ENCODE results near the gene ZFAND6.

The ZFAND6 gene

DNA sequence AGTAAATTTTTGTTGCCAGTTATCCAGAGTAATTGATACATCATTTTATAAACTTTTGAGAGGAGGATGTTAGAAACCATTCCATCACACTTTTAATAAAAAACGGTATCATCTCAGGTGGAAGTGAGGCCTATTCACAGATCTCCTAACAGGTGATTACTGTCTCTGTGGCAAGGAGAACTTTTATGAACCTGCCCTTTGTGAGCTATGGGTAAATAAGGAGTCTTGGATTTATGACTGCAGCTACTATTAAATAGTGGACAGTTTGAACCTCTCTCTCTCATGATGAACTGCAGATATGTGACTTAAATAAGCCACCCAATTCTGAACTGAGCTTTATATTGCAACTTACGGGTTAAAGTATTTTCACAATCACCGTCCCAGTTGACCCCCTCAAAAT lies 45.7 kb downstream of the ZFAND6 start:
- no peaks in the 10 kb centered on the region for H3K36me3 ChIP-seq (ENCODE audit: control insufficient read depth, insufficient read depth, low read length)
- H3K4me3 ChIP-seq (ENCODE audit: low read depth, low read length), result no peak overlapping the region
- no peak overlapping the region for H3K9ac ChIP-seq (ENCODE audit: low read depth, low read length)
- no peaks in the 10 kb centered on the region for H3K9me3 ChIP-seq (ENCODE audit: control insufficient read depth, insufficient read depth, low read length)
- H3K4me1 ChIP-seq (ENCODE audit: control insufficient read depth, insufficient read depth, low read length), result no peaks in the 10 kb centered on the region
- no peaks in the 10 kb centered on the region for H3K27me3 ChIP-seq (ENCODE audit: control insufficient read depth, insufficient read depth, low read length)

DNA sequence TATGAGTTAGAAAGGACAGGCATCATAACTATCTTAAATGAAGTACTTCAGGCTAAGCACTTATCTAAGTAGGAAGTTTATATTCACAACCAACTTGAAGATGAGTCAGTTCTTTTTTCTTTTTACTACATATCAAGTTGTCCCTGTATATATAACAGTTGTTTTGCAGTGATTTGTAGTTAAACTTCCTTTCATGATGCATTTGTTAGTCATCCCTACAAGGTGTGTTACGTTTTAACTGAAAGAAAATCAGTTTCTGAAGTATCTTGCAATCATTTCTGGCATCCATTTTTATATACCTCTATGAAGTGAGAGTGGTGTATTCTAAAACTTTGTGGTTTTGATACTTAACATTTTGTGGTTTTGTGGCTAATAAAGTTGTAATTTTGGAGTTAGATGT lies 46.1 kb downstream of the ZFAND6 start:
- Histone ChIP-seq H3K27me3 (ENCODE audit: control insufficient read depth, insufficient read depth, low read length) (no peaks in the 10 kb centered on the region), H3K9me3 (ENCODE audit: control insufficient read depth, insufficient read depth, low read length) (no peaks in the 10 kb centered on the region), H3K36me3 (ENCODE audit: control insufficient read depth, insufficient read depth, low read length) (no peaks in the 10 kb centered on the region), H3K4me1 (ENCODE audit: control insufficient read depth, insufficient read depth, low read length) (no peaks in the 10 kb centered on the region), H3K9ac (ENCODE audit: low read depth, low read length) (no peak overlapping the region), H3K4me3 (ENCODE audit: low read depth, low read length) (no peak overlapping the region)

DNA sequence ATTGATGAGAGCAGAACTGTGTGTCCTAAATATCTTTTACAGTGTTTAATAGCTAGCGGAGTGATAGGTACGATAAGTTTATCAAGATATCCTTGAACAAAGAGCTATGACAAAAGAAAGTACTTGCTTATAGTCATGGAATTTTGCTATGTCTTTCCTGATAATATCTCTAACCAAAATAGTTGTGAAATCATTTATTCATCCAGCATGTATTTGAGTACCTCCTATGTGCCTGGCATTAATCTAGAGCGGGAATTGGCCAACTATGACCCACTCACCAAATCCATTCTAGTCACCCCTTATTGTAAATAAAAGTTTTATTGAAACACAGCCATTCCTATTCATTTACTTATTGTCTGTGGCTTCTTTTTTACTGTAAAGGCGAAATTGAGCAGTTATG lies 46.6 kb downstream of the ZFAND6 start:
- no peaks in the 10 kb centered on the region for H3K9me3 ChIP-seq (ENCODE audit: control insufficient read depth, insufficient read depth, low read length)
- H3K4me3 ChIP-seq (ENCODE audit: low read depth, low read length), result no peak overlapping the region
- no peaks in the 10 kb centered on the region for H3K27me3 ChIP-seq (ENCODE audit: control insufficient read depth, insufficient read depth, low read length)
- H3K36me3 ChIP-seq (ENCODE audit: control insufficient read depth, insufficient read depth, low read length), result no peaks in the 10 kb centered on the region
- H3K9ac ChIP-seq (ENCODE audit: low read depth, low read length), result no peak overlapping the region
- H3K4me1 ChIP-seq (ENCODE audit: control insufficient read depth, insufficient read depth, low read length), result no peaks in the 10 kb centered on the region

DNA sequence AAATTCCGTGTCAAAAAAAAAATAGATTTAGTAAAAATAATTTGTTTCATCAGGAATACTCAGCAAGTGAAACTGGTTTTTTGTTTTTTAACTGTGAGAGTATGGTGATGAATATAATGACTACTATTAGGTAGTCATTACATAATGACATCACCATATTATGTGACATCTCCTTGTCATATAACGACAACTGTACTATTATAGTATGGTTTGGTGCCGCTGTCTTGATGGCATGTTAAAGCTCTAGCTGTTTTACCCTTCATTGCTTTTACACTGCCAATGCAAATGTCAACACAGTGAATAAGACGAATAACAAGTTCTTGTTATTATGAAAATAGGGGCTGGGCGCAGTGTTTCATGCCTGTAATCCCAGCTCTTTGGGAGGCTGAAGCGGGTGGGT lies 47.7 kb downstream of the ZFAND6 start:
- Histone ChIP-seq H3K4me1 (ENCODE audit: control insufficient read depth, insufficient read depth, low read length) (no peaks in the 10 kb centered on the region), H3K36me3 (ENCODE audit: control insufficient read depth, insufficient read depth, low read length) (no peaks in the 10 kb centered on the region), H3K27me3 (ENCODE audit: control insufficient read depth, insufficient read depth, low read length) (no peaks in the 10 kb centered on the region), H3K9ac (ENCODE audit: low read depth, low read length) (no peak overlapping the region), H3K9me3 (ENCODE audit: control insufficient read depth, insufficient read depth, low read length) (no peaks in the 10 kb centered on the region), H3K4me3 (ENCODE audit: low read depth, low read length) (no peak overlapping the region)

DNA sequence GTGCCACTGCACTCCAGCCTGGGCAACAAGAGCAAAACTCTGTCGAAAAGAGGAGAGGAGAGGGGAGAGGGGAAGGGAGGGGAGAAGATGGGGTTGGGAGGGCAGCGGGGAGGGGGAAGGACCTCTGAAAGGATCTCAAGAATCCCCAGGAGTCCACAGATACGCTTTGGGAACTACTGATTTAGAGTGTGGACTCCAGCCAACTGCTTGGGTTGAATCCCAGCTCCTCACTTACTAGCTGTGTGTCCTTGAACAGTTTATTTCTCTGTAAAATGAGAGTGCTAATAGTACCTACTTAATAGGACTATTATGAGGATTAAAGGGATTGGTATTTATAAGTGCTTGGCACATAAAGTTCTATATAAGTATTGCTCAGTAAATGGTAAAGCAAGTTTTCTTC lies 48.3 kb downstream of the ZFAND6 start:
- Histone ChIP-seq H3K36me3 (ENCODE audit: control insufficient read depth, insufficient read depth, low read length) (no peaks in the 10 kb centered on the region), H3K9ac (ENCODE audit: low read depth, low read length) (no peak overlapping the region), H3K9me3 (ENCODE audit: control insufficient read depth, insufficient read depth, low read length) (no peaks in the 10 kb centered on the region), H3K4me1 (ENCODE audit: control insufficient read depth, insufficient read depth, low read length) (no peaks in the 10 kb centered on the region), H3K4me3 (ENCODE audit: low read depth, low read length) (no peak overlapping the region), H3K27me3 (ENCODE audit: control insufficient read depth, insufficient read depth, low read length) (no peaks in the 10 kb centered on the region)

DNA sequence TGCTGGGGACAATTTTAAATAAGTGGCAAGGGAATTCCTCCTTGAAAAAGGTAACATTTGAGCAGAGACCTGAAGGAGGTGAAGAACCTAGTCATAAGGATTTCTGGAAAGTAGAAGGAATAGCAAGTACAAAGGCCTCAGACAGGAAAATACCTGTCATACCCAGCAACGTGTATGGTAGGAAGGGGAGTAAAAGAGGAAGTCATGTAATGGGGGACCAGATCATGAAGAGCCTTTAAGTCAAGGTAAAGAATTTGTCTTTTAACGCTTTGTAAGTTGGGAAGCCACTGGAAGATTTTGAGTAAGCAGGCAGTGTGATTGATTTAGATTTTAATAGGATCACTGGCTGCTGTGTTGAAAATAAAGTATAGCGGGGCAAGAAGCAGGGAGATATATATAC lies 49.9 kb downstream of the ZFAND6 start:
- no peaks in the 10 kb centered on the region for H3K4me1 ChIP-seq (ENCODE audit: control insufficient read depth, insufficient read depth, low read length)
- H3K27me3 ChIP-seq (ENCODE audit: control insufficient read depth, insufficient read depth, low read length), result no peaks in the 10 kb centered on the region
- no peak overlapping the region for H3K4me3 ChIP-seq (ENCODE audit: low read depth, low read length)
- H3K9ac ChIP-seq (ENCODE audit: low read depth, low read length), result no peak overlapping the region
- no peaks in the 10 kb centered on the region for H3K9me3 ChIP-seq (ENCODE audit: control insufficient read depth, insufficient read depth, low read length)
- no peaks in the 10 kb centered on the region for H3K36me3 ChIP-seq (ENCODE audit: control insufficient read depth, insufficient read depth, low read length)

DNA sequence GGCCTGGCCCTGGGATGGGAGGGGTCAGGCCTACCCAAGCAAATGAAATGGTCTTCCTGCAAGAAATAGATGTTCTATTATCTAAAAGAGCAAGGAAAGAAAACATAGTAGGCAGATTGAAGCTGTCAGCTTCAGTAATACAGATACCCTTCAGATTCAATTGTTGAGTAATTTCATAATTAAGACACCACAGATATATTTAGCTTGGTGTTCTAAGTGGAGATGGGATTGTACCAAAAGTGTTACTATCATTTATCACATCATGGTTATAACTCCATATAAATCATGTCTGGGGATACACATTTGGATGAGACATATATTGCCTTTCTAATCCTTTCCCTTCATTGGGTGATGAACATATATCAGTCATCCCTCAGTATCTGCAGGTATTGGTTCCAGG lies 51.4 kb downstream of the ZFAND6 start:
- no peak overlapping the region for H3K4me3 ChIP-seq (ENCODE audit: low read depth, low read length)
- no peaks in the 10 kb centered on the region for H3K9me3 ChIP-seq (ENCODE audit: control insufficient read depth, insufficient read depth, low read length)
- H3K4me1 ChIP-seq (ENCODE audit: control insufficient read depth, insufficient read depth, low read length), result no peaks in the 10 kb centered on the region
- H3K9ac ChIP-seq (ENCODE audit: low read depth, low read length), result no peak overlapping the region
- no peaks in the 10 kb centered on the region for H3K36me3 ChIP-seq (ENCODE audit: control insufficient read depth, insufficient read depth, low read length)
- no peaks in the 10 kb centered on the region for H3K27me3 ChIP-seq (ENCODE audit: control insufficient read depth, insufficient read depth, low read length)

DNA sequence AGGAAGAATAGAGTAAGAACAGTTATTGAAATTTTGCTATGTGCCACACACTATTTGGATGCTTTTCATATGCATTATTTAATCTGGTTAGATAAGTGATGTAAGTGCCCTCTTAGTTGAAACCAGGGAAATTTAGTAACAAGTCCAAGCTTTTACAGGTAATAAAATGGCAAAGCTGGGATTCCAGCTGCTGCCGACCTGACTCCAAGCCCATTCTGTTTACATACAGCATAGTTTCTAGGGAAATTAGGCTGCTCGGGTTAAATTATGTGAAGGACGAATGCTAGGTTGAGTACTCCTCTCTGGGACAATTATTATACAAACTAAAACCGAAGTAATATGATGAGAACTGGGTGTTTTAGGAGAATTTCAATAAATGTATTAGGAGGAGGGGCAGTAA lies 54.6 kb downstream of the ZFAND6 start:
- Histone ChIP-seq H3K27me3 (ENCODE audit: control insufficient read depth, insufficient read depth, low read length) (no peaks in the 10 kb centered on the region), H3K9ac (ENCODE audit: low read depth, low read length) (no peak overlapping the region), H3K36me3 (ENCODE audit: control insufficient read depth, insufficient read depth, low read length) (no peaks in the 10 kb centered on the region), H3K4me3 (ENCODE audit: low read depth, low read length) (no peak overlapping the region), H3K9me3 (ENCODE audit: control insufficient read depth, insufficient read depth, low read length) (no peaks in the 10 kb centered on the region), H3K4me1 (ENCODE audit: control insufficient read depth, insufficient read depth, low read length) (no peaks in the 10 kb centered on the region)

DNA sequence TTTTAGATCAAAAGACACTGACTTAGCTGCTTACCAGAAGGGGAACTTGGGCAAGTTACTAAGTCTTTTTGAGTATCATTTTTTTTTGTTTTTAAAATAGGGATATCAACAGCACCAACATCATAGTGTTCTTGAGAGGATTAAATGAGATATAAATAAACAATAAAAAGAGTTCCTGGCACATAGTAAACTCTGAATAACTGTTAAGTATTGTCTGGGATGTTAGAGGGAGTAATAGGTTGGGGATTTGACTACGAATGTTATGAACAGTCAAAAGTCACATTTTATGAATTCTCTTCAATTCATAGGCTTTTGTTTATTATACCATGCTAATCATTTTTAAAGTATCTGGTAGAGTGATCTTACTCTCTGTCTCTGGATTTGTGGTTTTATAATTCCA lies 55.5 kb downstream of the ZFAND6 start:
- no peaks in the 10 kb centered on the region for H3K27me3 ChIP-seq (ENCODE audit: control insufficient read depth, insufficient read depth, low read length)
- no peaks in the 10 kb centered on the region for H3K36me3 ChIP-seq (ENCODE audit: control insufficient read depth, insufficient read depth, low read length)
- H3K4me1 ChIP-seq (ENCODE audit: control insufficient read depth, insufficient read depth, low read length), result no peaks in the 10 kb centered on the region
- no peak overlapping the region for H3K4me3 ChIP-seq (ENCODE audit: low read depth, low read length)
- H3K9ac ChIP-seq (ENCODE audit: low read depth, low read length), result no peak overlapping the region
- no peaks in the 10 kb centered on the region for H3K9me3 ChIP-seq (ENCODE audit: control insufficient read depth, insufficient read depth, low read length)

DNA sequence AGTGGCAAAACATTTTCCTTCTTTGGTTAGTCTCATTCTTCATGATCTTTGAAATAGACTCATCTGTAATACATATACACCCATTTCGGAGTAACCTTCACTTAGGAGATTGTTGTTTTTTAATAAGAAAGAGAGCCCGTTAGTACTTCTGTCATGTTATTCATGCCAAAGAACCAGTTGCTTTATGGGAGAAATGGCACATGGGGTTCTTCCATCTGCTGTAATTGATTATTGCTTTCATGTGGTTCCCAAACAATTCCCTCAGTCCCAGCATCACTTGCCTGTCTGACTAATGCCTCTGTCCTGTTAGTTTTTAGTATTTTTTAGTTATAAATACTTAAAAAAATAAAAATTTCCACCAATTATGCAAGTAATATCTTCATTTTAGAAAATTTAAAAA lies 59.5 kb downstream of the ZFAND6 start:
- Histone ChIP-seq H3K27me3 (ENCODE audit: control insufficient read depth, insufficient read depth, low read length) (no peaks in the 10 kb centered on the region), H3K9ac (ENCODE audit: low read depth, low read length) (no peak overlapping the region), H3K36me3 (ENCODE audit: control insufficient read depth, insufficient read depth, low read length) (no peaks in the 10 kb centered on the region), H3K4me1 (ENCODE audit: control insufficient read depth, insufficient read depth, low read length) (no peaks in the 10 kb centered on the region), H3K4me3 (ENCODE audit: low read depth, low read length) (no peak overlapping the region), H3K9me3 (ENCODE audit: control insufficient read depth, insufficient read depth, low read length) (no peaks in the 10 kb centered on the region)

DNA sequence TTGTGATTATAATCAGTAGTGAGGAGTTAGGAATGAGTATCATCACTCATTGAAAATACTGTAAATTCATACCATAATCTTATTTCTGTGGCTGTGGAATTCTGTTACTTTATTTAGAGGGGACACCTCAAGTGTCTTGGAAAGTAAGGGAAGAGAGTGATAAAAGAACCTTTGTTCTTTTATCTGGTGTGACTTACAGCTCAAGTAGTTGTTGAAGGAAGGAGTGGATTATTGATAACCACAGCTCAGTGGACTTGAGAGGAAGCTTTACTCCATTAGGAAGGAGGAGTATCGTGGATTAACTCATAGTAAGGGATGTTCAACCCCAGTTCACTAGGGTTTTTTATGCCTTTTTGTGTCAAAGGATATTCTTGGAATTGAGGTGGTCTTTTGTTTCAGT lies 61.2 kb downstream of the ZFAND6 start:
- Histone ChIP-seq H3K9ac (ENCODE audit: low read depth, low read length) (no peak overlapping the region), H3K9me3 (ENCODE audit: control insufficient read depth, insufficient read depth, low read length) (no peaks in the 10 kb centered on the region), H3K4me3 (ENCODE audit: low read depth, low read length) (no peak overlapping the region), H3K36me3 (ENCODE audit: control insufficient read depth, insufficient read depth, low read length) (no peaks in the 10 kb centered on the region), H3K27me3 (ENCODE audit: control insufficient read depth, insufficient read depth, low read length) (no peaks in the 10 kb centered on the region), H3K4me1 (ENCODE audit: control insufficient read depth, insufficient read depth, low read length) (no peaks in the 10 kb centered on the region)

DNA sequence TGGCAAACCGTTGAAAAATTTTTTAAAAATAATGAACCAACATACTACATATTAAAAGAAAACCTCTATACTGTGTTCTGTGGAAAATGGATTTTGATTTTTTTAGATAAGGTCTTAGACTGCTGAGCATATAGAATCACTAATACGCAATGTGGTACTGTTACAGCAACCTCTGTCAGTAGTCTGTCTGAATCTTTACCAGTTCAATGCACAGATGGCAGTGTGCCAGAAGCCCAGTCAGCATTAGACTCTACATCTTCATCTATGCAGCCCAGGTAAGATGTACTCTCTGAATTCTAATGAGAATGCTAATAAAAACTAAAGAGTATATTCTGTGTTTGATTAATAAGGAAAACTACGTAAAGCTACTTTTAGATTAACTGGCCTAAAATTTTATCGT lies 62.1 kb downstream of the ZFAND6 start:
- no peaks in the 10 kb centered on the region for H3K4me1 ChIP-seq (ENCODE audit: control insufficient read depth, insufficient read depth, low read length)

DNA sequence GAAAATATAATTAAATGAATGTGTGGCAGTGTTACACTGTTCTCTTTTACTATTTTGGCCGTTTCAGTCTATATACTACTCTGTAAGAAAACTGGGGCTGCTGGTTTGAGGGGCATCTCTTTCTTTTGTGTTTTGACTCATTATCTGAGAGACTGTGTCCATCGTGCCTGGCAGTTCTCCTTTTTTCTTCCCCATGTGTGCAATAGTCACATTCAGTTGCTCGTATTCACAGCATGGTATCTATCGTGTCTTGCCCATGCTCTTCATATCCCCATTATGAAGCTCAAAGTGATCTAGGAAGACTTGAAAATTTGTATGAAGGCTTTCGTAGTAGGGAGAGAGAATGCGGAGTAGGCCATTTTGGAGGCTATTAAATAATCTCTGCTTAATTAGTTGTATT lies 63.6 kb downstream of the ZFAND6 start:
- Histone ChIP-seq H3K9me3 (ENCODE audit: control insufficient read depth, insufficient read depth, low read length) (no peaks in the 10 kb centered on the region), H3K4me3 (ENCODE audit: low read depth, low read length) (no peak overlapping the region), H3K36me3 (ENCODE audit: control insufficient read depth, insufficient read depth, low read length) (no peaks in the 10 kb centered on the region), H3K9ac (ENCODE audit: low read depth, low read length) (no peak overlapping the region), H3K4me1 (ENCODE audit: control insufficient read depth, insufficient read depth, low read length) (no peaks in the 10 kb centered on the region), H3K27me3 (ENCODE audit: control insufficient read depth, insufficient read depth, low read length) (no peaks in the 10 kb centered on the region)

More for the DNA sequence above, 62.1 kb downstream of the ZFAND6 start:
- Histone ChIP-seq H3K9ac (ENCODE audit: low read depth, low read length) (no peak overlapping the region), H3K9me3 (ENCODE audit: control insufficient read depth, insufficient read depth, low read length) (no peaks in the 10 kb centered on the region), H3K4me3 (ENCODE audit: low read depth, low read length) (no peak overlapping the region), H3K36me3 (ENCODE audit: control insufficient read depth, insufficient read depth, low read length) (no peaks in the 10 kb centered on the region), H3K27me3 (ENCODE audit: control insufficient read depth, insufficient read depth, low read length) (no peaks in the 10 kb centered on the region)

All from iPS-15b (cell line).